Gastrocnemius medialis (tissue), 4 donors: ENCODE results near the gene TTPAL. TPM values are rescaled to one million over a fixed set of nuclear protein-coding genes. Genes with fewer than 3 reads are reported as not detected.

Experiments used
- ATAC-seq, 2 donors: fragments of 150-250 bp; one replicate each; pipeline ENCODE4 v1.9.1; 2016
- DNase-seq, 2 donors: peaks; one replicate each; pipeline ENCODE4 v3.0.0-alpha.2; 2019
- H3K27ac ChIP-seq, 4 donors: fragments of 200-600 bp; sonication (generic); 1 replicate in 1 of 4; 2 replicates in 3 of 4; pipeline ENCODE4 v1.5.1; 2016 to 2018; ENCODE audit warnings: mild to moderate bottlenecking in 2 of 4, moderate library complexity in 1 of 4
- H3K27me3 ChIP-seq, 3 donors: fragments of 200-600 bp; sonication (generic) in 2 of 3; 1 replicate in 1 of 3; 2 replicates in 2 of 3; pipeline versions ENCODE4 v1.5.1 to v1.6.0; 2016 to 2019; ENCODE audit warnings: mild to moderate bottlenecking in 1 of 3, moderate library complexity in 1 of 3
- H3K36me3 ChIP-seq, 2 donors: fragments of 200-600 bp; sonication (generic) in 1 of 2; one replicate each; pipeline ENCODE4 v1.5.1; 2017 to 2018
- H3K4me1 ChIP-seq, 2 donors: fragments of 200-600 bp; sonication (generic) in 1 of 2; one replicate each; pipeline ENCODE4 v1.5.1; 2016 to 2017; ENCODE audit warnings: mild to moderate bottlenecking in 2 of 2
- H3K4me3 ChIP-seq, 4 donors: fragments of 200-600 bp; sonication (generic) in 3 of 4; 1 replicate in 1 of 4; 2 replicates in 3 of 4; pipeline ENCODE4 v1.5.1; 2016 to 2019; ENCODE audit warnings: mild to moderate bottlenecking in 2 of 4
- H3K9me3 ChIP-seq, 3 donors: fragments of 200-600 bp; sonication (generic) in 2 of 3; 1 replicate in 1 of 3; 2 replicates in 2 of 3; pipeline ENCODE4 v1.5.1; 2016 to 2019
- CTCF ChIP-seq, 5 experiments: fragments of 450-650 bp in 3 of 5; fragments of 200-600 bp in 2 of 5; sonication (generic) in 2 of 5; IDR thresholded peaks in 4 of 5; conservative IDR thresholded peaks in 1 of 5; 1 replicate in 4 of 5; 2 replicates in 1 of 5; pipeline ENCODE4 v1.5.1; 2016 to 2019; ENCODE audit warnings: antibody characterized with exemption in 5 of 5, mild to moderate bottlenecking in 3 of 5, moderate library complexity in 3 of 5
- POLR2A ChIP-seq, 2 donors: fragments of 450-650 bp; IDR thresholded peaks; one replicate each; pipeline ENCODE4 v1.6.1; 2017; ENCODE audit warnings: antibody characterized with exemption in 2 of 2, mild to moderate bottlenecking in 2 of 2, moderate library complexity in 2 of 2
- in situ Hi-C, 4 donors: fragments of 200-750 bp; cut with MboI; loops; one replicate each; pipeline versions ENCODE4 v1.15.0 to v1.8.0; 2017; ENCODE audit warnings: low sequenced_read_pairs in 4 of 4
- intact Hi-C: fragments of 100-400 bp; cut with DNase I; formaldehyde crosslinking; loops from one replicate; pipeline ENCODE4 v1.15.1; 2023; ENCODE audit warnings: low total_unique reads
- total RNA-seq, 4 donors: library from RNA; depleted of rRNA; stranded (reverse); fragments of >200 nt; gene quantifications; one replicate each; pipeline versions ENCODE4 v1.1.0 to v1.2.3, GENCODE V29; 2016

TTPAL gene
- total RNA-seq, 4 donors from 2014 or later: 3.5 to 5.0 (median 4.7) TPM

- H3K36me3 ChIP-seq: peaks cover 0 to 58% of the 10 kb centered on the region in 2 donors
- in situ Hi-C loops: no loop called here
- H3K27me3 ChIP-seq: no peaks in the 10 kb centered on the region
- peaks cover 7 to 9% of the 10 kb centered on the region in 2 donors for H3K4me1 ChIP-seq
- intact Hi-C loops: loop anchor here (10.0 kb wide), 1 partner anchor 865 kb away; no protein-coding TSS in a partner anchor
- peak overlapping the region; percentile 82 to 93 (median 91) for H3K27ac ChIP-seq
- TF ChIP-seq CTCF (IDR thresholded peaks at IDR 0.05 in 4 of 5, conservative IDR thresholded peaks at IDR 0.05 in 1 of 5): no peak
- TF ChIP-seq POLR2A (IDR thresholded peaks at IDR 0.05): no peak
- no peak overlapping the region for H3K4me3 ChIP-seq
- H3K9me3 ChIP-seq: no peaks in the 10 kb centered on the region
- no peak for ATAC-seq
- DNase-seq: no peak
These were observed 14.3 kb downstream of the TTPAL start for GRCh38 chr20:44489931-44490330.

- TF ChIP-seq POLR2A (IDR thresholded peaks at IDR 0.05): peak in 1 of 2 donors; percentile 30
- TF ChIP-seq CTCF (IDR thresholded peaks at IDR 0.05 in 4 of 5, conservative IDR thresholded peaks at IDR 0.05 in 1 of 5): no peak
- in situ Hi-C loops: no loop called here
- no peaks in the 10 kb centered on the region for H3K9me3 ChIP-seq
- ATAC-seq (peak in 1 of 2 donors; percentile 7), DNase-seq (peak; percentile 55 to 75)
- no peaks in the 10 kb centered on the region for H3K27me3 ChIP-seq
- H3K27ac ChIP-seq: peak overlapping the region; percentile 82 to 93 (median 91)
- intact Hi-C loops: loop anchor here (10.0 kb wide), 1 partner anchor 863 kb away; no protein-coding TSS in a partner anchor
- H3K36me3 ChIP-seq: peaks cover 0 to 67% of the 10 kb centered on the region in 2 donors
- no peak overlapping the region for H3K4me3 ChIP-seq
- peaks cover 22 to 23% of the 10 kb centered on the region in 2 donors for H3K4me1 ChIP-seq
These were observed 16.1 kb downstream of the TTPAL start for GRCh38 chr20:44491635-44492395.

GRCh38 chr20:44494266-44494665, 18.6 kb downstream of the TTPAL start:
- peak overlapping the region; percentile 82 to 93 (median 91) for H3K27ac ChIP-seq
- no peak for DNase-seq
- intact Hi-C loops: loop anchor here (10.0 kb wide), 1 partner anchor 861 kb away; no protein-coding TSS in a partner anchor

GRCh38 chr20:44494681-44495080, 19.0 kb downstream of the TTPAL start:
- peaks cover 31 to 37% of the 10 kb centered on the region in 2 donors for H3K4me1 ChIP-seq
- H3K9me3 ChIP-seq: no peaks in the 10 kb centered on the region
- peak overlapping the region; percentile 82 to 93 (median 91) for H3K27ac ChIP-seq
- H3K4me3 ChIP-seq: no peak overlapping the region
- in situ Hi-C loops: no loop called here
- TF ChIP-seq POLR2A (IDR thresholded peaks at IDR 0.05) (no peak), CTCF (IDR thresholded peaks at IDR 0.05 in 4 of 5, conservative IDR thresholded peaks at IDR 0.05 in 1 of 5) (no peak)
- H3K27me3 ChIP-seq: no peaks in the 10 kb centered on the region
- no peak for ATAC-seq
- intact Hi-C loops: loop anchor here (1.0 to 10.0 kb wide), 2 partner anchors 12 to 860 kb away; no protein-coding TSS in a partner anchor
- no peak for DNase-seq
- H3K36me3 ChIP-seq: peaks cover 0 to 64% of the 10 kb centered on the region in 2 donors

More at GRCh38 chr20:44494266-44494665, 18.6 kb downstream of the TTPAL start:
- Histone ChIP-seq H3K9me3 (no peaks in the 10 kb centered on the region), H3K27me3 (no peaks in the 10 kb centered on the region), H3K36me3 (peaks cover 0 to 64% of the 10 kb centered on the region in 2 donors), H3K4me3 (no peak overlapping the region), H3K4me1 (peaks cover 31 to 37% of the 10 kb centered on the region in 2 donors)
- no peak for ATAC-seq
- in situ Hi-C loops: no loop called here
- no peak for TF ChIP-seq POLR2A (IDR thresholded peaks at IDR 0.05)
- TF ChIP-seq CTCF (IDR thresholded peaks at IDR 0.05 in 4 of 5, conservative IDR thresholded peaks at IDR 0.05 in 1 of 5): no peak
